ENCODE data around the gene SEMA4D.

- TF ChIP-seq ZNF124 (CRISPR knock-in tag; IDR thresholded peaks at IDR 0.05) (no peak), REST (IDR thresholded peaks at IDR 0.05; ENCODE audit: borderline replicate concordance) (no peak), REST (CRISPR knock-in tag; IDR thresholded peaks at IDR 0.05; ENCODE audit: low read depth) (no peak), JUND (IDR thresholded peaks at IDR 0.05; ENCODE audit: borderline replicate concordance, low read depth, low read length) (no peak), JUND (tag; IDR thresholded peaks at IDR 0.05; ENCODE audit: borderline replicate concordance, low read depth, low read length) (no peak)
Observed at GRCh38 chr9:89505048-89505447, 7.1 kb upstream of the SEMA4D start.

Measured in K562 (cell line).